LNCaP clone FGC (cell line): ENCODE data around the gene LGI1.

ENCODE experiments used
- DNase-seq: peaks from one replicate; pipeline ENCODE4 v3.0.0-alpha.2; 2011; ENCODE audit warnings: low read depth
- H3K4me3 ChIP-seq: 2 replicates; pipeline ENCODE4 v1.5.1; 2011; ENCODE audit warnings: mild to moderate bottlenecking, low read depth, low read length, control low read depth
- TF ChIP-seq, protein P1 (sequence below): IDR thresholded peaks from 2 replicates; pipeline ENCODE4 v1.5.1; 2012; ENCODE audit warnings: mild to moderate bottlenecking; ENCODE audit not compliant: control insufficient read depth, insufficient read depth; ENCODE audit errors: extremely low read depth

Gene LGI1

DNA sequence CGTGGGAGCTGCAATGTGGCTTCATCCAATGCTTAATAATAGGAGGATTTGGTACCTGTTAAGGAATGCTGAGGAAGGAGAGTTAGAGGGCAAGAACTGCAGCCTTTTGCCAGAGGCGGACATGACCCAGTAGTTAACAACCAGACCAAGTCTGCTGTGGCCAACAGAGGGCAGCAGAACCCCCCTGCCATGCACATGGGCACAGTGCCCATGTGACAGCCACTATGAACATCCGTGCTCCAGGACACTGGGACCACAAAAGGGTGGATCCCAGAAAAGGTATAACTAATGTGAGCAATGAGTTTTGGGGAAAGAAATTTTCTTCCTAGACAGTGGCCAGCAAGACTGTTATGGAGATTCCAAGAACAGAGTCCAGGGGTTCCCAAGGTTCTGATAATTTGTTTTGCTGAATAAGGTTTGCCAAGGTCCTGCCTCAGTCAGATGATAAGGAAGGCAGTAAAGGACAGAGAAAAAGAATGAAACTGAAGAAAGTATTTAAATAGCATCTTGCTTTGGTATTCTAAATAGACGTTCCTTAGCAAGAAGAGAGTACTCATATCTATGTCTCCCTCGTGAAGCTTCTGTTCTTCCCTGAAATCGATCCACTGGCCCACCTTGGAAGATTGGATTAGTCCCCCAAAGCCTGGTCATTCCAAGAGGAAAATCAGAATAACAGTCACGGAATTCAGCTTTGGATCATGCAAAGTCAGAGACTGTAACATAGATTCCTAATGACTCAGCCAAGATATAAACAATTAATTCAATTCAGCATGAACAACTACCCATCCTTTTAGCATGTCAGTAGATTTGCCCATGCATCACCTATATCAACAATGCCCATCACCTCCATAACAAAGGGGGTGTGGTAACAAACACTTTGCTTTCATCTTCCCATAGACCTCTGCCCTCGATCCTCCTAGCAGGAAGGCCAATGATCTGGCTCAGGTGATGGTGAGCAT, 56.0 kb downstream of the LGI1 start:
- no peak overlapping the region for H3K4me3 ChIP-seq
- DNase-seq: no peak
- TF ChIP-seq, protein P1, sequence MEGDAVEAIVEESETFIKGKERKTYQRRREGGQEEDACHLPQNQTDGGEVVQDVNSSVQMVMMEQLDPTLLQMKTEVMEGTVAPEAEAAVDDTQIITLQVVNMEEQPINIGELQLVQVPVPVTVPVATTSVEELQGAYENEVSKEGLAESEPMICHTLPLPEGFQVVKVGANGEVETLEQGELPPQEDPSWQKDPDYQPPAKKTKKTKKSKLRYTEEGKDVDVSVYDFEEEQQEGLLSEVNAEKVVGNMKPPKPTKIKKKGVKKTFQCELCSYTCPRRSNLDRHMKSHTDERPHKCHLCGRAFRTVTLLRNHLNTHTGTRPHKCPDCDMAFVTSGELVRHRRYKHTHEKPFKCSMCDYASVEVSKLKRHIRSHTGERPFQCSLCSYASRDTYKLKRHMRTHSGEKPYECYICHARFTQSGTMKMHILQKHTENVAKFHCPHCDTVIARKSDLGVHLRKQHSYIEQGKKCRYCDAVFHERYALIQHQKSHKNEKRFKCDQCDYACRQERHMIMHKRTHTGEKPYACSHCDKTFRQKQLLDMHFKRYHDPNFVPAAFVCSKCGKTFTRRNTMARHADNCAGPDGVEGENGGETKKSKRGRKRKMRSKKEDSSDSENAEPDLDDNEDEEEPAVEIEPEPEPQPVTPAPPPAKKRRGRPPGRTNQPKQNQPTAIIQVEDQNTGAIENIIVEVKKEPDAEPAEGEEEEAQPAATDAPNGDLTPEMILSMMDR: peak; percentile 69

- TF ChIP-seq, protein P1: no peak
- DNase-seq: no peak
- no peak overlapping the region for H3K4me3 ChIP-seq
These were observed 57.8 kb downstream of the LGI1 start for GRCh38 chr10:93815304-93816096.

DNA sequence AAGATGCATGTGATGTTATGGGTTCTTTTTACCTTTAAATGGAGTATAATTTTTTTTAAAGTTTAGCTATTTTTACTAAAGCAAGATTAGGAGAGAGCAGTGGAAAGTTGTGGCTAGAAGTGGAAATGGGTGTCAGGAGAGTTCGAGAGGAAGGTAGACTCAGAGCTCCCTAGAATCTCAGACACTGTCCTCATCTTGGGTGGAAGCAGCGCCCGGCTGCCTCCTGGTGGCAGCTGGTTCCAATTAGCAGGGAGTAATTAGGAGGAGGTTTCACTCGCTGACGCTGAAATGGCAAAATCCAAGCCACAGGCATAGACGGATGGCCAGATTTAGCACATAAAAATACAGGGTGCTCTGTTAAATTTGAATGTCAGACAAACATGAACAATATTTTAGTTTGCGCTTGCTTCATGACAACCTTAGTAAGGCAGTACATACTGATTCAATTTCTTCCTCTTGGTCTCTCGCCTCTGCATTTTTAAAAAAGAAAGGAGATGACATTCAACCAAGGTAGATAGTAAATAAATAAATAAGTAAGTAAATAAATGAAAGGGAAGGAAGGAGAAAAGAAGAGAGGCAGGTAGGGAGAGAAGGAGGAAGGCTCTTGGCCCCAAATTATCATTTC, 58.5 kb downstream of the LGI1 start:
- no peak for DNase-seq
- H3K4me3 ChIP-seq: no peak overlapping the region
- TF ChIP-seq, protein P1: peak; percentile 68

- DNase-seq: no peak
- TF ChIP-seq, protein P1: no peak
These were observed 60.4 kb downstream of the LGI1 start for GRCh38 chr10:93818086-93818485.

GRCh38 chr10:93819520-93819919, 61.8 kb downstream of the LGI1 start:
- no peak overlapping the region for H3K4me3 ChIP-seq
- DNase-seq: no peak
- TF ChIP-seq, protein P1: no peak

More at GRCh38 chr10:93818086-93818485, 60.4 kb downstream of the LGI1 start:
- no peak overlapping the region for H3K4me3 ChIP-seq

DNA sequence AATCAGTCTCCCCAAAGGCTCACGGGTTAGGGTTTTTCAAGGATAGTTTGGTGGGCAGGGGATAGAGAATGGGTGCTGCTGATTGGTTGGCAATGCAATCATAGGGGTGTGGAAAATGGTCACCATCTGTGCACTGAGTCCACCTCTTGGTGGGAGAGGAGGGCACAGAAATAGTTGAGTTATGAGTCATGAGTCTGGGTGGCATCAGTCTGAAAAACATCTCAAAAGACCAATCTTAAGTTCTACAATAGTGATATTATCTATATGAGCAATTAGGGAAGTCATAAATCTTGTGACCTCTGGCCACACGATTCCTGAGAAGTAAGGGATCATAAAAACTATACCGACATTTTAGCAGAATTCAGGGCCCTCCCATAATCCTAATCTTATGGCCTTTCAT, 62.7 kb downstream of the LGI1 start:
- TF ChIP-seq, protein P1: no peak
- no peak for DNase-seq
- H3K4me3 ChIP-seq: no peak overlapping the region
